Neutrophil (primary cell): Measurements from ENCODE around the gene BCL2L2.

Experiments
- H3K27ac ChIP-seq: fragments of 200-600 bp; sonication (generic); 2 replicates; pipeline ENCODE4 v1.5.1; 2016; ENCODE audit warnings: mild to moderate bottlenecking, moderate library complexity
- H3K27me3 ChIP-seq: fragments of 200-600 bp; sonication (generic); 2 replicates; pipeline ENCODE4 v1.6.0; 2016; ENCODE audit warnings: mild to moderate bottlenecking
- H3K36me3 ChIP-seq: fragments of 200-600 bp; sonication (generic); 2 replicates; pipeline ENCODE4 v1.5.1; 2017
- H3K4me1 ChIP-seq, 2 experiments: fragments of 200-600 bp in 1 of 2; sonication (generic) in 1 of 2; 1 replicate in 1 of 2; 2 replicates in 1 of 2; pipeline versions ENCODE4 v1.5.1 to v1.6.1; 2013 to 2016; ENCODE audit warnings: low read depth in 1 of 2, low read length in 1 of 2, mild to moderate bottlenecking in 1 of 2, moderate library complexity in 1 of 2; ENCODE audit not compliant: control insufficient read depth in 1 of 2, insufficient read depth in 1 of 2
- H3K4me3 ChIP-seq, 2 experiments: fragments of 200-600 bp in 1 of 2; sonication (generic) in 1 of 2; 1 replicate in 1 of 2; 2 replicates in 1 of 2; pipeline ENCODE4 v1.5.1; 2013 to 2016; ENCODE audit warnings: low read depth in 1 of 2, low read length in 1 of 2, mild to moderate bottlenecking in 1 of 2, moderate library complexity in 1 of 2
- H3K9me3 ChIP-seq: fragments of 200-600 bp; sonication (generic); 2 replicates; pipeline ENCODE4 v1.5.1; 2016
- TF ChIP-seq, protein P1 (sequence below): fragments of 200-600 bp; sonication (generic); IDR thresholded peaks from 2 replicates; pipeline ENCODE4 v1.5.1; 2016; ENCODE audit warnings: antibody characterized with exemption

The BCL2L2 gene

GRCh38 chr14:23351681-23352505 lies 45.3 kb downstream of the BCL2L2 start:
- Histone ChIP-seq H3K4me1 (peaks cover 0 to 14% of the 10 kb centered on the region in 2 experiments), H3K27ac (no peak overlapping the region), H3K36me3 (no peaks in the 10 kb centered on the region), H3K9me3 (no peaks in the 10 kb centered on the region), H3K27me3 (peaks cover 81% of the 10 kb centered on the region), H3K4me3 (peak overlapping the region in 1 of 2 experiments; percentile 10)
- TF ChIP-seq, protein P1, sequence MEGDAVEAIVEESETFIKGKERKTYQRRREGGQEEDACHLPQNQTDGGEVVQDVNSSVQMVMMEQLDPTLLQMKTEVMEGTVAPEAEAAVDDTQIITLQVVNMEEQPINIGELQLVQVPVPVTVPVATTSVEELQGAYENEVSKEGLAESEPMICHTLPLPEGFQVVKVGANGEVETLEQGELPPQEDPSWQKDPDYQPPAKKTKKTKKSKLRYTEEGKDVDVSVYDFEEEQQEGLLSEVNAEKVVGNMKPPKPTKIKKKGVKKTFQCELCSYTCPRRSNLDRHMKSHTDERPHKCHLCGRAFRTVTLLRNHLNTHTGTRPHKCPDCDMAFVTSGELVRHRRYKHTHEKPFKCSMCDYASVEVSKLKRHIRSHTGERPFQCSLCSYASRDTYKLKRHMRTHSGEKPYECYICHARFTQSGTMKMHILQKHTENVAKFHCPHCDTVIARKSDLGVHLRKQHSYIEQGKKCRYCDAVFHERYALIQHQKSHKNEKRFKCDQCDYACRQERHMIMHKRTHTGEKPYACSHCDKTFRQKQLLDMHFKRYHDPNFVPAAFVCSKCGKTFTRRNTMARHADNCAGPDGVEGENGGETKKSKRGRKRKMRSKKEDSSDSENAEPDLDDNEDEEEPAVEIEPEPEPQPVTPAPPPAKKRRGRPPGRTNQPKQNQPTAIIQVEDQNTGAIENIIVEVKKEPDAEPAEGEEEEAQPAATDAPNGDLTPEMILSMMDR: no peak

GRCh38 chr14:23352506-23353432 lies 46.1 kb downstream of the BCL2L2 start, which contains the start of gene SLC22A17:
Gene SLC22A17, minus strand, starts transcription at chr14:23352887.
- H3K27me3 ChIP-seq: peaks cover 88% of the 10 kb centered on the region

DNA sequence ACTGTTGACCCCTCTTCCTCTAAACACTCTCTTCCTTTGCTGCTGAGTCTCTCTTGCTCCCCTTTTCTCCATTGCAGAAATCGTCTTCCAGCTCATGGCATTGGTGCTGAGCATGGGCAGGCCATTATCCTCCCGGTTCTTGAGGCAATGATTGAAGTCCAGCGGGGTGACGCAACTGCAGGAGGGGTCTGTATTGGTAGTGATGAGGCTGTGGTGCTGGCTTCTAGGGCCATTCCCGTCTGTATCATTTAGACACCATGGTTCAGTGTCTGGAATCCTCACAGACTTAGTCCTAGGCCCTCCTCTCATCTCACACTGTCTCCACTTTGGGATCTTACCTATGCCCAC lies 46.8 kb downstream of the BCL2L2 start:
- TF ChIP-seq, protein P1: no peak
- no peak overlapping the region for H3K27ac ChIP-seq
- no peaks in the 10 kb centered on the region for H3K9me3 ChIP-seq
- H3K36me3 ChIP-seq: no peaks in the 10 kb centered on the region
- H3K4me1 ChIP-seq: peaks cover 0 to 14% of the 10 kb centered on the region in 2 experiments
- H3K27me3 ChIP-seq: peaks cover 88% of the 10 kb centered on the region
- H3K4me3 ChIP-seq: no peak overlapping the region

More at GRCh38 chr14:23352506-23353432, 46.1 kb downstream of the BCL2L2 start, which contains the start of gene SLC22A17:
- Histone ChIP-seq H3K9me3 (no peaks in the 10 kb centered on the region), H3K27ac (no peak within 1 kb of the TSS), H3K36me3 (no peaks in the 10 kb centered on the region), H3K4me1 (peaks cover 0 to 14% of the 10 kb centered on the region in 2 experiments), H3K4me3 (peak within 1 kb of the TSS in 1 of 2 experiments; percentile 10)
- TF ChIP-seq, protein P1: no peak

DNA sequence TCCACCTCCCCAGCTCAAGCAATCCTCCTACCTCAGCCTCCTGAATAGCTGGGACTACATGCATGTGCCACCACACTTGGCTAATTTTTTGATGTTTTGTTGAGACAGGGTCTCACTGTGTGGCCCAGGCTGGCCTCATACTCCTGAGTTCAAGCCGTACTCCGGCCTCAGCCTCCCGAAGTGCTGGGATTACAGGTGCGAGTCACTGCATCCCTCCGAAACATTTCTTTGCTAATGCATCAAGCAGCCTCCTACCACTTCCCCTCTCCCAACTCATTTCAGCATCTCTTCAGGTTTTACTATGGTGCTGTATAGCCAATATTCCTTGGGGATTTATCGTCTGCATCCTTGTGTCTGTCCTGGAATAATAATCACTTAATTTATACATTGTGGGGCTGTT lies 48.4 kb downstream of the BCL2L2 start:
- TF ChIP-seq, protein P1: no peak
- no peak overlapping the region for H3K27ac ChIP-seq
- H3K27me3 ChIP-seq: peaks cover 79% of the 10 kb centered on the region

DNA sequence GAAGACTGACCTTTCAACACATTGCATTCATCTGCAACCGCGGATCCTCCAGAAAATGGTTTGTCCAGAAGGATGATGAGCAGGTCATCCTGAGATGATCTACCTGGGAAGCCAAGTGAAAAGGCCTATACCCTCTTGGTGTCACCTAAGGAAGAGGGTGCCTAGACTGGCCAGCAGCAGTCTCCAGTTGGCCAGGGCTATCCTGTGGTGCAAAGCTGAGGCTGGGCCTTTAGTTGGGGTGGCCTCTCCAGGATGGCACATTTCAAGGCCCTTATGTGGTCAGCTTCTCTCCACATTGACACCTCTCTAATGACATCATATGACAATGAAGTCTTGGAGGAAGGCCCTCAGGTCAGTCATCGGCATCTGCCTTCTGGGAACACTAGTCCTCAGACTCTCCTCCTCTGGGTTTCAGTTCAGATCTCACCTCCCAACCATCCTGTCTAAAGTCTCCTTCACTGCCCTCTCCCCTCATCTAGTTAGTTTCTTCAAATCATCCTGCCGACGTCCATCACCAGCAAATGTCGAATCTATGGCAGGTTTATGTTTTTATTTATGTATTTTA lies 49.3 kb downstream of the BCL2L2 start:
- TF ChIP-seq, protein P1: no peak
- no peak overlapping the region for H3K4me3 ChIP-seq
- H3K4me1 ChIP-seq: peaks cover 0 to 14% of the 10 kb centered on the region in 2 experiments
- H3K27me3 ChIP-seq: peaks cover 71% of the 10 kb centered on the region
- H3K9me3 ChIP-seq: no peaks in the 10 kb centered on the region
- H3K36me3 ChIP-seq: no peaks in the 10 kb centered on the region
- no peak overlapping the region for H3K27ac ChIP-seq

More for the DNA sequence above, 48.4 kb downstream of the BCL2L2 start:
- Histone ChIP-seq H3K4me1 (peaks cover 0 to 14% of the 10 kb centered on the region in 2 experiments), H3K9me3 (no peaks in the 10 kb centered on the region), H3K36me3 (no peaks in the 10 kb centered on the region), H3K4me3 (no peak overlapping the region)
